Measurements from ENCODE around the gene ABHD8. TPM values are rescaled to one million over a fixed set of nuclear protein-coding genes. Genes with fewer than 3 reads are reported as not detected.

ABHD8 gene
- total and polyA plus RNA-seq, 2 of the 13 experiments (the other 11 are each of a cell fraction or from before 2014, with no cell fraction given): 6.3 to 7.2 TPM

GRCh38 chr19:17243830-17244617, 59.2 kb downstream of the ABHD8 start (continued):
- TF ChIP-seq ZHX2 (IDR thresholded peaks at IDR 0.05; ENCODE audit: low read depth) (no peak), ZHX2 (CRISPR knock-in tag; IDR thresholded peaks at IDR 0.05; ENCODE audit: borderline replicate concordance) (no peak), THYN1 (CRISPR knock-in tag; IDR thresholded peaks at IDR 0.05; ENCODE audit: borderline replicate concordance, low read depth) (no peak), AKAP8 (CRISPR knock-in tag; IDR thresholded peaks at IDR 0.05) (no peak; the same call in 1 of the 2 replicates), MTF2 (CRISPR knock-in tag; IDR thresholded peaks at IDR 0.05; ENCODE audit: borderline replicate concordance) (no peak), ZNF18 (CRISPR knock-in tag; IDR thresholded peaks at IDR 0.05; ENCODE audit: insufficient replicate concordance) (no peak), ZNF562 (CRISPR knock-in tag; IDR thresholded peaks at IDR 0.05; ENCODE audit: borderline replicate concordance) (no peak), ZNF33A (CRISPR knock-in tag; IDR thresholded peaks at IDR 0.05; ENCODE audit: borderline replicate concordance) (no peak), SMAD1 (CRISPR knock-in tag; IDR thresholded peaks at IDR 0.05; ENCODE audit: borderline replicate concordance, low read depth) (no peak), RCOR2 (CRISPR knock-in tag; IDR thresholded peaks at IDR 0.05) (peak; percentile 75; the same call in 1 of the 2 replicates), RFX1 (IDR thresholded peaks at IDR 0.05) (no peak), ZNF296 (CRISPR knock-in tag; conservative IDR thresholded peaks at IDR 0.05) (peak; percentile 76; the same call in 1 of the 2 replicates), ZNF280D (CRISPR knock-in tag; IDR thresholded peaks at IDR 0.05) (peak; percentile 71; the same call in 1 of the 2 replicates), ZBTB2 (CRISPR knock-in tag; IDR thresholded peaks at IDR 0.05; ENCODE audit: low read depth) (0 out of 2 replicates have a peak, but pooled peaks have one; percentile 37), ZNF354B (CRISPR knock-in tag; IDR thresholded peaks at IDR 0.05) (no peak), ZNF878 (CRISPR knock-in tag; IDR thresholded peaks at IDR 0.05) (no peak), ZNF776 (CRISPR knock-in tag; IDR thresholded peaks at IDR 0.05) (no peak)
